Liver (tissue), 3 donors: ENCODE measurements around the gene SNX13.

Experiments
- FOXA1 ChIP-seq: IDR thresholded peaks from 2 replicates; pipeline ENCODE4 v1.6.1; 2016; ENCODE audit warnings: antibody characterized with exemption
- GABPA ChIP-seq, 2 donors: IDR thresholded peaks in 1 of 2; conservative IDR thresholded peaks in 1 of 2; 2 replicates each; pipeline ENCODE4 v1.6.1; 2016; ENCODE audit warnings: antibody characterized with exemption in 2 of 2, mild to moderate bottlenecking in 1 of 2, moderate library complexity in 1 of 2
- JUND ChIP-seq, 2 donors: IDR thresholded peaks; 2 replicates each; pipeline ENCODE4 v1.6.1; 2016; ENCODE audit warnings: antibody characterized with exemption in 2 of 2
- RAD21 ChIP-seq, 2 donors: IDR thresholded peaks; 2 replicates each; pipeline ENCODE4 v1.6.1; 2016; ENCODE audit warnings: antibody characterized with exemption in 2 of 2, mild to moderate bottlenecking in 2 of 2
- RXRA ChIP-seq, 2 donors: IDR thresholded peaks; 2 replicates each; pipeline ENCODE4 v1.6.1; 2017 to 2018; ENCODE audit warnings: antibody characterized with exemption in 2 of 2, mild to moderate bottlenecking in 1 of 2
- SP1 ChIP-seq: IDR thresholded peaks from 2 replicates; pipeline ENCODE4 v1.6.1; 2018; ENCODE audit warnings: antibody characterized with exemption, mild to moderate bottlenecking
- TAF1 ChIP-seq: conservative IDR thresholded peaks from 2 replicates; pipeline ENCODE4 v1.6.1; 2016; ENCODE audit warnings: antibody characterized with exemption, mild to moderate bottlenecking
- YY1 ChIP-seq: IDR thresholded peaks from 2 replicates; pipeline ENCODE4 v1.6.1; 2016; ENCODE audit warnings: antibody characterized with exemption, mild to moderate bottlenecking
- TF ChIP-seq, protein P1 (sequence below): fragments of 150-350 bp; IDR thresholded peaks from 2 replicates; pipeline ENCODE4 v1.5.1; 2017; ENCODE audit warnings: improper control_type of control experiment, low read depth, low read length; ENCODE audit not compliant: missing input control
- TF ChIP-seq, protein P2 (sequence below): IDR thresholded peaks from 2 replicates; pipeline ENCODE4 v1.6.1; 2016; ENCODE audit warnings: antibody characterized with exemption, mild to moderate bottlenecking
- TF ChIP-seq, protein P3 (sequence below): IDR thresholded peaks from 2 replicates; pipeline ENCODE4 v1.6.1; 2016; ENCODE audit warnings: antibody characterized with exemption
- TF ChIP-seq, protein P4 (sequence below): IDR thresholded peaks from 2 replicates; pipeline ENCODE4 v1.6.1; 2016; ENCODE audit warnings: antibody characterized with exemption
- donor health status: healthy.
- donor health status: healthy.

DNA sequence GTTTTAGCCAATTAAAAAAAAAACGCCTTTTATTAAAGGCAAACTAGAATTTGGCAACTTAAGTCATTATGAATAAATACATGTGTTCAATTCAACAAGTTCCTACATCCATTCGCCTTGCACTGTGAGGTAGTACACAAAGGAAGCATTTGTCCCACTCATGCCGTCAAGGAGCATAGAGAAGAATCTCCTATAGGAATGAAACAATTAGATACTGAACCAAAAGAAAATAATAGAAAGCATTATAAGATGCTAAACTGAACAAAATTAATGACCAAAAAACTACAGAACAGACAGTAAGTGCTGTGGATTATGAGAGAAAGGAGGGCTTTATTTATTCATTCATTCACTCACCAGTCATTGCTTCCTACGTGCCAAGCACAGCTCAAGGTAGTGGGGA, 42.2 kb downstream of the SNX13 start:
- TF ChIP-seq, protein P1, sequence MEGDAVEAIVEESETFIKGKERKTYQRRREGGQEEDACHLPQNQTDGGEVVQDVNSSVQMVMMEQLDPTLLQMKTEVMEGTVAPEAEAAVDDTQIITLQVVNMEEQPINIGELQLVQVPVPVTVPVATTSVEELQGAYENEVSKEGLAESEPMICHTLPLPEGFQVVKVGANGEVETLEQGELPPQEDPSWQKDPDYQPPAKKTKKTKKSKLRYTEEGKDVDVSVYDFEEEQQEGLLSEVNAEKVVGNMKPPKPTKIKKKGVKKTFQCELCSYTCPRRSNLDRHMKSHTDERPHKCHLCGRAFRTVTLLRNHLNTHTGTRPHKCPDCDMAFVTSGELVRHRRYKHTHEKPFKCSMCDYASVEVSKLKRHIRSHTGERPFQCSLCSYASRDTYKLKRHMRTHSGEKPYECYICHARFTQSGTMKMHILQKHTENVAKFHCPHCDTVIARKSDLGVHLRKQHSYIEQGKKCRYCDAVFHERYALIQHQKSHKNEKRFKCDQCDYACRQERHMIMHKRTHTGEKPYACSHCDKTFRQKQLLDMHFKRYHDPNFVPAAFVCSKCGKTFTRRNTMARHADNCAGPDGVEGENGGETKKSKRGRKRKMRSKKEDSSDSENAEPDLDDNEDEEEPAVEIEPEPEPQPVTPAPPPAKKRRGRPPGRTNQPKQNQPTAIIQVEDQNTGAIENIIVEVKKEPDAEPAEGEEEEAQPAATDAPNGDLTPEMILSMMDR: no peak
- no peak for TF ChIP-seq SP1
- TF ChIP-seq, protein P2, sequence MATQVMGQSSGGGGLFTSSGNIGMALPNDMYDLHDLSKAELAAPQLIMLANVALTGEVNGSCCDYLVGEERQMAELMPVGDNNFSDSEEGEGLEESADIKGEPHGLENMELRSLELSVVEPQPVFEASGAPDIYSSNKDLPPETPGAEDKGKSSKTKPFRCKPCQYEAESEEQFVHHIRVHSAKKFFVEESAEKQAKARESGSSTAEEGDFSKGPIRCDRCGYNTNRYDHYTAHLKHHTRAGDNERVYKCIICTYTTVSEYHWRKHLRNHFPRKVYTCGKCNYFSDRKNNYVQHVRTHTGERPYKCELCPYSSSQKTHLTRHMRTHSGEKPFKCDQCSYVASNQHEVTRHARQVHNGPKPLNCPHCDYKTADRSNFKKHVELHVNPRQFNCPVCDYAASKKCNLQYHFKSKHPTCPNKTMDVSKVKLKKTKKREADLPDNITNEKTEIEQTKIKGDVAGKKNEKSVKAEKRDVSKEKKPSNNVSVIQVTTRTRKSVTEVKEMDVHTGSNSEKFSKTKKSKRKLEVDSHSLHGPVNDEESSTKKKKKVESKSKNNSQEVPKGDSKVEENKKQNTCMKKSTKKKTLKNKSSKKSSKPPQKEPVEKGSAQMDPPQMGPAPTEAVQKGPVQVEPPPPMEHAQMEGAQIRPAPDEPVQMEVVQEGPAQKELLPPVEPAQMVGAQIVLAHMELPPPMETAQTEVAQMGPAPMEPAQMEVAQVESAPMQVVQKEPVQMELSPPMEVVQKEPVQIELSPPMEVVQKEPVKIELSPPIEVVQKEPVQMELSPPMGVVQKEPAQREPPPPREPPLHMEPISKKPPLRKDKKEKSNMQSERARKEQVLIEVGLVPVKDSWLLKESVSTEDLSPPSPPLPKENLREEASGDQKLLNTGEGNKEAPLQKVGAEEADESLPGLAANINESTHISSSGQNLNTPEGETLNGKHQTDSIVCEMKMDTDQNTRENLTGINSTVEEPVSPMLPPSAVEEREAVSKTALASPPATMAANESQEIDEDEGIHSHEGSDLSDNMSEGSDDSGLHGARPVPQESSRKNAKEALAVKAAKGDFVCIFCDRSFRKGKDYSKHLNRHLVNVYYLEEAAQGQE: no peak
- TF ChIP-seq, protein P3, sequence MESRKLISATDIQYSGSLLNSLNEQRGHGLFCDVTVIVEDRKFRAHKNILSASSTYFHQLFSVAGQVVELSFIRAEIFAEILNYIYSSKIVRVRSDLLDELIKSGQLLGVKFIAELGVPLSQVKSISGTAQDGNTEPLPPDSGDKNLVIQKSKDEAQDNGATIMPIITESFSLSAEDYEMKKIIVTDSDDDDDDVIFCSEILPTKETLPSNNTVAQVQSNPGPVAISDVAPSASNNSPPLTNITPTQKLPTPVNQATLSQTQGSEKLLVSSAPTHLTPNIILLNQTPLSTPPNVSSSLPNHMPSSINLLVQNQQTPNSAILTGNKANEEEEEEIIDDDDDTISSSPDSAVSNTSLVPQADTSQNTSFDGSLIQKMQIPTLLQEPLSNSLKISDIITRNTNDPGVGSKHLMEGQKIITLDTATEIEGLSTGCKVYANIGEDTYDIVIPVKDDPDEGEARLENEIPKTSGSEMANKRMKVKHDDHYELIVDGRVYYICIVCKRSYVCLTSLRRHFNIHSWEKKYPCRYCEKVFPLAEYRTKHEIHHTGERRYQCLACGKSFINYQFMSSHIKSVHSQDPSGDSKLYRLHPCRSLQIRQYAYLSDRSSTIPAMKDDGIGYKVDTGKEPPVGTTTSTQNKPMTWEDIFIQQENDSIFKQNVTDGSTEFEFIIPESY: no peak
- TF ChIP-seq YY1: no peak
- TF ChIP-seq GABPA (IDR thresholded peaks at IDR 0.05 in 1 of 2, conservative IDR thresholded peaks at IDR 0.05 in 1 of 2): no peak
- no peak for TF ChIP-seq RXRA (IDR thresholded peaks at IDR 0.05)
- TF ChIP-seq JUND (IDR thresholded peaks at IDR 0.05): no peak
- no peak for TF ChIP-seq TAF1
- TF ChIP-seq RAD21 (IDR thresholded peaks at IDR 0.05): no peak
- TF ChIP-seq, protein P4, sequence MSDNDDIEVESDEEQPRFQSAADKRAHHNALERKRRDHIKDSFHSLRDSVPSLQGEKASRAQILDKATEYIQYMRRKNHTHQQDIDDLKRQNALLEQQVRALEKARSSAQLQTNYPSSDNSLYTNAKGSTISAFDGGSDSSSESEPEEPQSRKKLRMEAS: no peak
- no peak for TF ChIP-seq FOXA1
